Neuronal stem cell (in vitro differentiated cells): Measurements from ENCODE around the gene NMU.

Experiments used
- DNase-seq: peaks from one replicate; pipeline ENCODE4 v3.0.0-alpha.2; 2013; ENCODE audit warnings: low spot score
- H2AFZ ChIP-seq: one replicate; pipeline ENCODE4 v1.6.1; 2013; ENCODE audit warnings: mild to moderate bottlenecking, low read length, inconsistent platforms
- H2AK5ac ChIP-seq: 2 replicates; pipeline ENCODE4 v1.6.1; 2013; ENCODE audit warnings: low read depth, mild to moderate bottlenecking, inconsistent platforms, low read length, moderate library complexity, mixed read lengths
- H2BK120ac ChIP-seq: 2 replicates; pipeline ENCODE4 v1.6.1; 2013; ENCODE audit warnings: low read depth, mild to moderate bottlenecking, inconsistent platforms, low read length, moderate library complexity, mixed read lengths
- H2BK12ac ChIP-seq: one replicate; pipeline ENCODE4 v1.6.1; 2013; ENCODE audit warnings: low read length, inconsistent platforms
- H2BK15ac ChIP-seq: 2 replicates; pipeline ENCODE4 v1.6.1; 2013; ENCODE audit warnings: mild to moderate bottlenecking, low read length, inconsistent platforms, mixed read lengths
- H2BK5ac ChIP-seq: one replicate; pipeline ENCODE4 v1.6.1; 2013; ENCODE audit warnings: inconsistent platforms, mild to moderate bottlenecking, low read length, moderate library complexity
- H3K14ac ChIP-seq: one replicate; pipeline ENCODE4 v1.6.1; 2013; ENCODE audit warnings: low read length, inconsistent platforms
- H3K18ac ChIP-seq: 2 replicates; pipeline ENCODE4 v1.6.1; 2013; ENCODE audit warnings: low read length, inconsistent platforms
- H3K23ac ChIP-seq: 2 replicates; pipeline ENCODE4 v1.6.1; 2013; ENCODE audit warnings: low read depth, mild to moderate bottlenecking, mixed read lengths, low read length, inconsistent platforms; ENCODE audit not compliant: poor library complexity
- H3K27ac ChIP-seq: replicated peaks from 3 replicates; pipeline ENCODE4 v1.5.1; 2013; ENCODE audit warnings: low read length, inconsistent platforms
- H3K27me3 ChIP-seq, 3 experiments: 2 replicates each; pipeline ENCODE4 v1.6.1; 2013; ENCODE audit warnings: low read length in 3 of 3, mild to moderate bottlenecking in 2 of 3, inconsistent platforms in 1 of 3, low read depth in 1 of 3, mixed read lengths in 1 of 3, moderate library complexity in 1 of 3; ENCODE audit not compliant: control insufficient read depth in 3 of 3, insufficient read depth in 3 of 3
- H3K36me3 ChIP-seq, 2 donors: replicated peaks in 1 of 2; 2 replicates each; pipeline ENCODE4 v1.6.1; 2013; ENCODE audit warnings: low read length in 2 of 2; ENCODE audit not compliant: control insufficient read depth in 2 of 2, insufficient read depth in 2 of 2
- H3K4ac ChIP-seq: 2 replicates; pipeline ENCODE4 v1.6.1; 2013; ENCODE audit warnings: inconsistent platforms, mild to moderate bottlenecking, low read length, moderate library complexity
- H3K4me1 ChIP-seq, 2 donors: 1 replicate in 1 of 2; 2 replicates in 1 of 2; pipeline ENCODE4 v1.6.1; 2013; ENCODE audit warnings: low read length in 2 of 2, low read depth in 1 of 2; ENCODE audit not compliant: control insufficient read depth in 2 of 2, insufficient read depth in 1 of 2
- H3K4me2 ChIP-seq: one replicate; pipeline ENCODE4 v1.6.1; 2013; ENCODE audit warnings: mild to moderate bottlenecking, low read length, inconsistent platforms; ENCODE audit not compliant: insufficient read depth, poor library complexity, severe bottlenecking
- H3K4me3 ChIP-seq, 2 donors: 2 replicates each; pipeline ENCODE4 v1.5.1; 2013; ENCODE audit warnings: low read length in 2 of 2, mild to moderate bottlenecking in 2 of 2, inconsistent platforms in 1 of 2, moderate library complexity in 1 of 2
- H3K79me1 ChIP-seq: one replicate; pipeline ENCODE4 v1.6.1; 2013; ENCODE audit warnings: low read depth, mild to moderate bottlenecking, inconsistent platforms, low read length, moderate library complexity
- H3K9ac ChIP-seq: one replicate; pipeline ENCODE4 v1.6.1; 2013; ENCODE audit warnings: mild to moderate bottlenecking, low read depth, low read length, inconsistent platforms; ENCODE audit not compliant: poor library complexity
- H3K9me3 ChIP-seq, 2 donors: replicated peaks in 1 of 2; 2 replicates each; pipeline versions ENCODE3 to v1.6.1; 2013; ENCODE audit warnings: low read length in 2 of 2, mild to moderate bottlenecking in 2 of 2, inconsistent platforms in 1 of 2, low read depth in 1 of 2, mixed read lengths in 1 of 2, moderate library complexity in 1 of 2; ENCODE audit not compliant: control insufficient read depth in 2 of 2, insufficient read depth in 1 of 2
- H4K8ac ChIP-seq: one replicate; pipeline ENCODE4 v1.6.1; 2013; ENCODE audit warnings: low read depth, mild to moderate bottlenecking, inconsistent platforms, low read length, moderate library complexity
- H4K91ac ChIP-seq: one replicate; pipeline ENCODE4 v1.6.1; 2013; ENCODE audit warnings: low read length, low read depth, mild to moderate bottlenecking, inconsistent platforms; ENCODE audit not compliant: poor library complexity
- WGBS, 2 donors: extraction: QIAGEN DNeasy Blood & Tissue Kit; methylation state at CpG; one replicate each; pipeline ENCODE4 v1.1.7; 2013; ENCODE audit warnings: missing lambda C conversion rate in 2 of 2, mixed read lengths in 1 of 2; ENCODE audit not compliant: insufficient read length in 2 of 2, insufficient replicate concordance in 1 of 2; ENCODE audit errors: extremely low coverage in 2 of 2; 5-methylcytosine and 5-hydroxymethylcytosine counted together

The NMU gene

DNA sequence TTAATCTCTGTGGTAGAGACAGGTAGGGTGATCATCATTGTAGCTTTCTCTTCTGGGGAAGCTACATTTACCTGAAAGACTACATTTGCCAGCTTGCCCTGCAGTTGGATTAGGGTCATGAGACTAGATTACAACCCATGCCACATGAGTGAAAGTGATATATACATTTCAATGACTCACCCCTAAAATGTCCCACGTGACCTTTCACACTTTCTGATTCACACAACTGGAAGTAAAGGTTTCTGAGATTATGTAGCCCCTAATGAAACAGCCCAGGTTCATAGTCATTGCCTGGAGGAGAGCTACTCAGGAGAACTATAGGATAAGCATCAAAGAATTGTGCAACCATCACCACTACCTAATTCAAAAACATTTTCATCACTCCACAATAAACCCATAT, 61.8 kb downstream of the NMU start:
- no peak overlapping the region for H2BK15ac ChIP-seq
- no peak overlapping the region for H3K4me3 ChIP-seq
- H3K9ac ChIP-seq, result no peak overlapping the region
- no peak for DNase-seq
- H3K79me1 ChIP-seq, result no peaks in the 10 kb centered on the region
- no peaks in the 10 kb centered on the region for H3K27me3 ChIP-seq
- no peak overlapping the region for H2BK12ac ChIP-seq
- H4K91ac ChIP-seq, result no peak overlapping the region
- no peak overlapping the region for H3K4ac ChIP-seq
- H2AFZ ChIP-seq, result no peak overlapping the region
- no peaks in the 10 kb centered on the region for H3K4me1 ChIP-seq
- peaks cover 5 to 14% of the 10 kb centered on the region in 2 donors for H3K9me3 ChIP-seq
- no peak overlapping the region for H3K4me2 ChIP-seq
- no peak overlapping the region for H2BK120ac ChIP-seq
- H3K14ac ChIP-seq, result no peak overlapping the region
- H3K23ac ChIP-seq, result no peak overlapping the region
- no peaks in the 10 kb centered on the region for H3K36me3 ChIP-seq
- no peak overlapping the region for H4K8ac ChIP-seq
- H2AK5ac ChIP-seq, result no peak overlapping the region
- WGBS, 2 donors, result no CpG with 5 or more reads among the region's 1 CpG
- H3K27ac ChIP-seq, result no peak overlapping the region
- no peak overlapping the region for H2BK5ac ChIP-seq
- H3K18ac ChIP-seq, result no peak overlapping the region

GRCh38 chr4:55571806-55572205, 64.3 kb downstream of the NMU start:
- Histone ChIP-seq H2BK120ac (no peak overlapping the region), H3K14ac (no peak overlapping the region), H3K36me3 (peaks cover 0 to 12% of the 10 kb centered on the region in 2 donors), H3K4ac (no peak overlapping the region), H3K4me1 (no peaks in the 10 kb centered on the region), H4K91ac (no peak overlapping the region), H3K27me3 (no peaks in the 10 kb centered on the region), H3K4me3 (no peak overlapping the region), H3K9me3 (peaks cover 0 to 22% of the 10 kb centered on the region in 2 donors), H2AK5ac (no peak overlapping the region), H2BK5ac (no peak overlapping the region), H3K23ac (no peak overlapping the region), H3K18ac (no peak overlapping the region), H4K8ac (no peak overlapping the region), H3K27ac (no peak overlapping the region), H2BK12ac (no peak overlapping the region), H2AFZ (no peak overlapping the region), H3K4me2 (no peak overlapping the region), H2BK15ac (no peak overlapping the region), H3K79me1 (no peaks in the 10 kb centered on the region), H3K9ac (no peak overlapping the region)
- WGBS, 2 donors, result no CpG with 5 or more reads among the region's 3 CpGs
- DNase-seq, result no peak

DNA sequence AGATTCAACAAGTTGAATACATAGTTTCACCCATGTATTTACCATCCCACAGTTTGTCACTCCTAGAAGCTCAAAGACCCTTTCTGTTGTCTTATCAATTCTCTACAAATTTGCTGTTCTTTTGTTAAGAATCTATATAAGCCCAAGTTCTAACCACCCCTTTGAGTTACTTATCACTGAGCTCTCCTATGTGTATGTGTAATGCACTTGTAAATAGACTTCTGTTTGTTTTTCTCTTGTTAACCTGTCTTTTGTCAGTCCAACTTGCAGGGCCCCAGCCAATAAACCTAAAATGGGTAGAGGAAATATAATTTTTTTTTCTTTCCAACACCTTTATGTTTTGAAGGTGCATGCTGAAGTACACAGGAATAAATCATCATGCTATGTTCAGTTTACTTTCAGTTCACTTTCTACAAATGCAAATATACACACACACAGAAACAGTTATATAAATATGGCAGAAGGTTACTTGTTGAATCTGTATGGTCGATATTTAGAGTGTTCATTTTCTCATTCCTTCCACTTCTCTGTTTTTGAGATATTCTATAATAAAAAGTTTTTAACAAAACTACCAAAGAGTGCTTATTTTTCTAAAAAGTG, 67.1 kb downstream of the NMU start:
- H3K27ac ChIP-seq, result no peak overlapping the region
- no peak overlapping the region for H3K18ac ChIP-seq
- H2BK12ac ChIP-seq, result no peak overlapping the region
- no peak overlapping the region for H3K23ac ChIP-seq
- H3K9me3 ChIP-seq, result peaks cover 0 to 8% of the 10 kb centered on the region in 2 donors
- H2BK5ac ChIP-seq, result no peak overlapping the region
- no peak overlapping the region for H2BK15ac ChIP-seq
- H3K4me2 ChIP-seq, result no peak overlapping the region
- no peak overlapping the region for H3K9ac ChIP-seq
- H3K27me3 ChIP-seq, result no peaks in the 10 kb centered on the region
- DNase-seq, result no peak
- H4K91ac ChIP-seq, result no peak overlapping the region
- no peak overlapping the region for H3K4me3 ChIP-seq
- H3K4ac ChIP-seq, result no peak overlapping the region
- H2AFZ ChIP-seq, result no peak overlapping the region
- no peak overlapping the region for H2AK5ac ChIP-seq
- no peaks in the 10 kb centered on the region for H3K4me1 ChIP-seq
- no peak overlapping the region for H3K14ac ChIP-seq
- H4K8ac ChIP-seq, result no peak overlapping the region
- no peak overlapping the region for H2BK120ac ChIP-seq
- H3K79me1 ChIP-seq, result no peaks in the 10 kb centered on the region
- H3K36me3 ChIP-seq, result peaks cover 0 to 12% of the 10 kb centered on the region in 2 donors
- WGBS, 2 donors, result no CpG with 5 or more reads among the region's 1 CpG

GRCh38 chr4:55561889-55562288, 74.2 kb downstream of the NMU start:
- Histone ChIP-seq H3K23ac (no peak overlapping the region), H3K36me3 (peaks cover 0 to 1% of the 10 kb centered on the region in 2 donors), H3K4me2 (no peak overlapping the region), H2AK5ac (no peak overlapping the region), H2AFZ (no peak overlapping the region), H3K4me3 (no peak overlapping the region), H3K4me1 (no peaks in the 10 kb centered on the region), H3K18ac (no peak overlapping the region), H4K8ac (no peak overlapping the region), H3K14ac (no peak overlapping the region), H2BK15ac (no peak overlapping the region), H3K27ac (no peak overlapping the region), H3K9ac (no peak overlapping the region), H2BK5ac (no peak overlapping the region), H4K91ac (no peak overlapping the region), H2BK12ac (no peak overlapping the region), H3K79me1 (no peaks in the 10 kb centered on the region), H3K4ac (no peak overlapping the region), H3K9me3 (no peaks in the 10 kb centered on the region), H3K27me3 (no peaks in the 10 kb centered on the region), H2BK120ac (no peak overlapping the region)
- DNase-seq, result no peak
- WGBS, 2 donors, result no CpG with 5 or more reads among the region's 1 CpG
